Astrocyte (in vitro differentiated cells and primary cell): ENCODE data around the gene DIP2C. TPM values are rescaled to one million over a fixed set of nuclear protein-coding genes. Genes with fewer than 3 reads are reported as not detected.

Experiments used
- DNase-seq: peaks from one replicate; pipeline ENCODE4 v3.0.0-alpha.2; 2010; ENCODE audit warnings: low read depth
- FAIRE-seq: peaks from 2 replicates; lab custom pipeline; 2011; peaks lifted over from hg19 to GRCh38; lab: Jason Lieb, UNC
- H2AFZ ChIP-seq: 2 replicates; pipeline ENCODE4 v1.6.0; 2012; ENCODE audit warnings: low read depth, low read length, inconsistent platforms
- H3K27ac ChIP-seq: 2 replicates; pipeline ENCODE4 v1.5.1; 2011; ENCODE audit warnings: low read depth, low read length, inconsistent platforms
- H3K27me3 ChIP-seq: 2 replicates; pipeline ENCODE4 v1.6.0; 2011; ENCODE audit warnings: low read length, inconsistent platforms; ENCODE audit not compliant: insufficient read depth
- H3K36me3 ChIP-seq: 2 replicates; pipeline ENCODE4 v1.5.1; 2011; ENCODE audit warnings: low read length, inconsistent platforms; ENCODE audit not compliant: insufficient read depth
- H3K4me1 ChIP-seq: 2 replicates; pipeline ENCODE4 v1.5.1; 2011; ENCODE audit warnings: low read length, inconsistent platforms; ENCODE audit not compliant: insufficient read depth
- H3K4me2 ChIP-seq: 2 replicates; pipeline ENCODE4 v1.6.0; 2012; ENCODE audit warnings: low read length, inconsistent platforms
- H3K4me3 ChIP-seq: 2 replicates; pipeline ENCODE4 v1.5.1; 2011; ENCODE audit warnings: low read depth, mild to moderate bottlenecking, low read length, inconsistent platforms; ENCODE audit not compliant: insufficient read depth
- H3K79me2 ChIP-seq: 2 replicates; pipeline ENCODE4 v1.6.0; 2012; ENCODE audit warnings: mild to moderate bottlenecking, low read length, inconsistent platforms; ENCODE audit not compliant: insufficient read depth
- H3K9ac ChIP-seq: 2 replicates; pipeline ENCODE4 v1.6.0; 2012; ENCODE audit warnings: mild to moderate bottlenecking, low read length, inconsistent platforms
- H3K9me3 ChIP-seq: 2 replicates; pipeline ENCODE4 v1.5.1; 2012; ENCODE audit warnings: low read depth, mild to moderate bottlenecking, low read length, inconsistent platforms; ENCODE audit not compliant: insufficient read depth
- H4K20me1 ChIP-seq: 2 replicates; pipeline ENCODE4 v1.6.0; 2012; ENCODE audit warnings: low read length, inconsistent platforms; ENCODE audit not compliant: insufficient read depth
- H3K27ac Mint-ChIP-seq: one replicate; pipeline ENCODE4 v1.8.0; 2021; ENCODE audit warnings: mild to moderate bottlenecking, mixed read lengths; ENCODE audit not compliant: unreplicated experiment
- H3K27me3 Mint-ChIP-seq: one replicate; pipeline ENCODE4 v1.8.0; 2021; ENCODE audit warnings: low read depth, mixed read lengths; ENCODE audit not compliant: unreplicated experiment
- H3K36me3 Mint-ChIP-seq: one replicate; pipeline ENCODE4 v1.8.0; 2021; ENCODE audit warnings: low read depth, mixed read lengths; ENCODE audit not compliant: unreplicated experiment
- H3K4me1 Mint-ChIP-seq: one replicate; pipeline ENCODE4 v1.8.0; 2021; ENCODE audit warnings: low read depth, mixed read lengths; ENCODE audit not compliant: unreplicated experiment
- H3K4me3 Mint-ChIP-seq: one replicate; pipeline ENCODE4 v1.8.0; 2021; ENCODE audit warnings: mild to moderate bottlenecking, moderate library complexity, mixed read lengths; ENCODE audit not compliant: unreplicated experiment
- H3K9me3 Mint-ChIP-seq: one replicate; pipeline ENCODE4 v1.8.0; 2021; ENCODE audit warnings: mild to moderate bottlenecking, mixed read lengths; ENCODE audit not compliant: unreplicated experiment
- EZH2 ChIP-seq: IDR thresholded peaks from 2 replicates; pipeline ENCODE4 v1.6.1; 2012; ENCODE audit warnings: mild to moderate bottlenecking, low read length, inconsistent platforms; ENCODE audit not compliant: insufficient read depth
- total RNA-seq: library from RNA; stranded (reverse); gene quantifications from 2 replicates; pipeline ENCODE4 v1.2.1, GENCODE V29; 2021
- TF ChIP-seq, protein P1 (sequence below): IDR thresholded peaks from 2 replicates; pipeline ENCODE4 v1.5.1; 2011; ENCODE audit warnings: low read depth, mild to moderate bottlenecking, inconsistent platforms, low read length, moderate library complexity; ENCODE audit not compliant: insufficient read depth

Gene DIP2C
- total RNA-seq, 1 donor from 2014 or later, result 27.3 TPM

DNA sequence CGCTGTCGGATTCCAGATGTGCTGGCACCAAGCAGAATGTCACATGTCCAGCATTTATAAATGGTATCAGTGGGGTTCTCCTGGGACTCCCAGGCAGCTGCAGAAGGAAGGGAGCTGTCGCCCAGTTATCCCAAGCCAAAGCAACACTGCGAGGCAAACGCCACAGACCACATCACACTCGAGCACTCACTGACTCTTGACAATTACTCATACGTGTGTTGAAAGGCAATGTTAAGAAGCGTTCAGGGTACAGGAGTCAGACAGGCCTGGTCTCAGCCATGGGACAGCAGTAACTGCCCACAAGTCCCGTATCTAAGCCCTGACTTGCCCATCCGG, 113.4 kb downstream of the DIP2C start:
- no peak overlapping the region for H2AFZ ChIP-seq
- peaks cover 89% of the 10 kb centered on the region for H3K79me2 ChIP-seq
- TF ChIP-seq, protein P1, sequence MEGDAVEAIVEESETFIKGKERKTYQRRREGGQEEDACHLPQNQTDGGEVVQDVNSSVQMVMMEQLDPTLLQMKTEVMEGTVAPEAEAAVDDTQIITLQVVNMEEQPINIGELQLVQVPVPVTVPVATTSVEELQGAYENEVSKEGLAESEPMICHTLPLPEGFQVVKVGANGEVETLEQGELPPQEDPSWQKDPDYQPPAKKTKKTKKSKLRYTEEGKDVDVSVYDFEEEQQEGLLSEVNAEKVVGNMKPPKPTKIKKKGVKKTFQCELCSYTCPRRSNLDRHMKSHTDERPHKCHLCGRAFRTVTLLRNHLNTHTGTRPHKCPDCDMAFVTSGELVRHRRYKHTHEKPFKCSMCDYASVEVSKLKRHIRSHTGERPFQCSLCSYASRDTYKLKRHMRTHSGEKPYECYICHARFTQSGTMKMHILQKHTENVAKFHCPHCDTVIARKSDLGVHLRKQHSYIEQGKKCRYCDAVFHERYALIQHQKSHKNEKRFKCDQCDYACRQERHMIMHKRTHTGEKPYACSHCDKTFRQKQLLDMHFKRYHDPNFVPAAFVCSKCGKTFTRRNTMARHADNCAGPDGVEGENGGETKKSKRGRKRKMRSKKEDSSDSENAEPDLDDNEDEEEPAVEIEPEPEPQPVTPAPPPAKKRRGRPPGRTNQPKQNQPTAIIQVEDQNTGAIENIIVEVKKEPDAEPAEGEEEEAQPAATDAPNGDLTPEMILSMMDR, result no peak
- TF ChIP-seq EZH2, result no peak
- H3K4me1 Mint-ChIP-seq, result peaks cover 38% of the 10 kb centered on the region
- no peak overlapping the region for H3K4me3 Mint-ChIP-seq
- H3K4me1 ChIP-seq, result peaks cover 18% of the 10 kb centered on the region
- H3K4me3 ChIP-seq, result no peak overlapping the region
- DNase-seq (peak; percentile 56), FAIRE-seq (no peak)
- H3K27me3 Mint-ChIP-seq, result no peaks in the 10 kb centered on the region
- no peaks in the 10 kb centered on the region for H3K9me3 Mint-ChIP-seq
- no peak overlapping the region for H3K27ac Mint-ChIP-seq
- no peak overlapping the region for H3K27ac ChIP-seq
- H3K36me3 ChIP-seq, result no peaks in the 10 kb centered on the region
- H3K27me3 ChIP-seq, result no peaks in the 10 kb centered on the region
- H3K9ac ChIP-seq, result no peak overlapping the region
- H4K20me1 ChIP-seq, result peaks cover 90% of the 10 kb centered on the region
- peaks cover 5% of the 10 kb centered on the region for H3K36me3 Mint-ChIP-seq
- no peak overlapping the region for H3K4me2 ChIP-seq
- H3K9me3 ChIP-seq, result no peaks in the 10 kb centered on the region

DNA sequence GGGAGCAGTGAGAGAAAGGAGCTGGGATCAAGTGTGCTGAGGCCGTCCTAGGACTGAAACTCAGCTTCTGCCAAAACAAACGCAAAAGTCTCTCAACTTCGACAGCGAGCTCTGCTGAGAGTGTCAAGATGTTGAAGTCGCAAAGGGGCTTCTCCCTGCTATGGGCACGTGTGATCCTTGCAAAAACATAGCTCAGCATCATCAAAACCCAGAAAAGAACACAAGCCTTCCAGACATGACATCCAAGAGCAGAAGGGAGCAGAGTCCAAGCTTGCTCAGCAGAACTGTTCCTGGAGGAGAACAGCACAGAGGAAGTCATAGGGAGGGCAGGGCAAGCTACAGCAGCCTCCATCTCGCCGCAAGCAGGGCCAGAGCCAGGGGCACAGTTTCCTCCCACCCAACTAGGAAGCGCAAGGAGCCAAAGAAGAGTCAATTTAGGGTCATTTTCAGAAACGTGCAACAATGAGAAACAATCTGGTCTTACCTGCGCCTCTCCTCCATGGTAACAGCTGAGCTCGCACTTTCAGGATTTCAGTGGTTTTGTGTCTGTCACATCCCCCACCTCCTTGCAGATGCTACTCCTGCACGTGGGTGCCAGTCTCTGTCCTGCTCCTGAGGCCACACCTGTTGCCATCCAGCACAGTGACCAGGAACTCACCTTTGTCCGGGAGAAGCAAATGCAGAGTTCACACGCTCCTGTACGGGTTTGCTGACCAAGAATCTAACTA, 113.9 kb downstream of the DIP2C start:
- H2AFZ ChIP-seq, result no peak overlapping the region
- H3K27me3 Mint-ChIP-seq, result no peaks in the 10 kb centered on the region
- H3K4me2 ChIP-seq, result no peak overlapping the region
- peak overlapping the region; percentile 77 for H3K27ac Mint-ChIP-seq
- no peaks in the 10 kb centered on the region for H3K9me3 Mint-ChIP-seq
- TF ChIP-seq, protein P1, result no peak
- no peak for TF ChIP-seq EZH2
- H3K4me1 ChIP-seq, result peaks cover 12% of the 10 kb centered on the region
- no peaks in the 10 kb centered on the region for H3K9me3 ChIP-seq
- no peak for DNase-seq
- H3K36me3 Mint-ChIP-seq, result peaks cover 5% of the 10 kb centered on the region
- H3K27ac ChIP-seq, result no peak overlapping the region
- peaks cover 94% of the 10 kb centered on the region for H4K20me1 ChIP-seq
- no peak for FAIRE-seq
- H3K27me3 ChIP-seq, result no peaks in the 10 kb centered on the region
- H3K4me3 ChIP-seq, result no peak overlapping the region
- peaks cover 37% of the 10 kb centered on the region for H3K4me1 Mint-ChIP-seq
- H3K4me3 Mint-ChIP-seq, result peak overlapping the region; percentile 1
- peaks cover 94% of the 10 kb centered on the region for H3K79me2 ChIP-seq
- H3K9ac ChIP-seq, result no peak overlapping the region
- H3K36me3 ChIP-seq, result no peaks in the 10 kb centered on the region

DNA sequence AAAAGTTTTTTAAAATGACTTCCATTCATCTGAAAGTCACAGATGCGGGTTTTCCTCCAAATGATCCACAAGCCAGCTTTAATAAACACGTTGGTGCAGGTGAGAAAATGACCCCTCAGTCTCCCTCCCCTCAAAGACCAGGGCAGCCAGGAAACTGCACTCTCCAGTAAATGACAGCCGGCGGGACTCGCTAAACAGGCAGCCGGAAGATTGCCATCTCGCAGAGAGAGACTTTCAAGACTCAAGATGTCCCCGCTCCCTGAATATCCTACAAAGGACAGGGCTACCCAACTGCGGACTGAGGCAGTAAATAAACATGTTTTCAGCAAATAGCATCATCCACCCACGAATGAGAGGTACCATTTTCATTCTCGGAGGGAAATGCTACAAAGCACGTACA, 116.8 kb downstream of the DIP2C start:
- Histone ChIP-seq H3K27me3 (no peaks in the 10 kb centered on the region), H2AFZ (no peak overlapping the region), H4K20me1 (peaks cover 90% of the 10 kb centered on the region), H3K4me2 (no peak overlapping the region), H3K9me3 (no peaks in the 10 kb centered on the region), H3K4me3 (no peak overlapping the region), H3K36me3 (no peaks in the 10 kb centered on the region), H3K27ac (no peak overlapping the region), H3K4me1 (peaks cover 7% of the 10 kb centered on the region), H3K79me2 (peaks cover 92% of the 10 kb centered on the region), H3K9ac (no peak overlapping the region)
- H3K27ac Mint-ChIP-seq, result no peak overlapping the region
- DNase-seq (no peak), FAIRE-seq (no peak)
- H3K4me3 Mint-ChIP-seq, result no peak overlapping the region
- peaks cover 10% of the 10 kb centered on the region for H3K36me3 Mint-ChIP-seq
- TF ChIP-seq, protein P1, result no peak
- TF ChIP-seq EZH2, result no peak
- H3K27me3 Mint-ChIP-seq, result no peaks in the 10 kb centered on the region
- H3K4me1 Mint-ChIP-seq, result peaks cover 43% of the 10 kb centered on the region
- H3K9me3 Mint-ChIP-seq, result peaks cover 5% of the 10 kb centered on the region
